ENCODE results near the gene DICER1. TPM values are rescaled to one million over a fixed set of nuclear protein-coding genes. Genes with fewer than 3 reads are reported as not detected.
"Not testable (repeated sequence)": the region's sequence is repeated elsewhere in the genome, so short reads cannot be mapped to it uniquely, and the experiment has no call there.

Gene DICER1
- polyA plus RNA-seq, 4 donors, result 39.7 to 63.0 (median 59.4) TPM

DNA sequence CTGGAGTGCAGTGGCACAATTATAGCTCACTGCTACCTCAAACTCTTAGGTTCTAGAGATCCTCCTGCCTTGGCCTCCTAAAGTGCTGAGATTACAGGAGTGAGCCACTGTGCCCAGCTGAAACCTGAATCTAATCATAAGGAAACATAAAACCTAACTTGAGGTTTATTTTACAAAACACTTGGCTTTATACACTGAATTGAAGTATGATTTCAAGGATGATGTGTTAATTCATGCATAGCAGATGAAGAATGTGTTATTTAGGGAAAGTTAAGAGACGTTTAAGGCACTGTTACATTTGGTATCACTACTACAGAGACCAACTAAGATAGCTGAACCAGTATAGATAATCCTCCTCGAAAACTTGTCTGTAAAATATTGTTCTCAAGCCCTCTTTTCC is 6.4 kb downstream of the DICER1 start:
- DNase-seq (ENCODE audit: low read depth in 4 of 4, low spot score in 3 of 4), result no peak

DNA sequence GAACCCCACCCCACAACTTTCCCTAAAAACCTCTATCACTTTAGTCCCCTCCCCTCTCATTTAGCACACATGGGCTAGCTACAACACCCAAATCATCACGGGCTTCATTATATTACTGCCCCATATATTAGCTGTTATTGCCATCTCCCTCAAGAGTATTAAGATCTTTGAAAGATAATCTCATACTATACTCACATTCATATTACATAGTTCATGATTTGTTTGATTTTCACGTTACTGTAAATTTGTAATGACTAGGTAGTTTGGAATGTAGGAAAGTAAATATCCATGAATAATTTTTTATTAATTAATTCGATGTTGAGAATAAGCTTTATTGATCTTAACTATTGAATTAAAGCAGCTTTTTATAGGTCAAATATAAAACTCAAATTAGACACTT is 7.9 kb downstream of the DICER1 start:
- DNase-seq (ENCODE audit: low read depth in 4 of 4, low spot score in 3 of 4), result no peak

DNA sequence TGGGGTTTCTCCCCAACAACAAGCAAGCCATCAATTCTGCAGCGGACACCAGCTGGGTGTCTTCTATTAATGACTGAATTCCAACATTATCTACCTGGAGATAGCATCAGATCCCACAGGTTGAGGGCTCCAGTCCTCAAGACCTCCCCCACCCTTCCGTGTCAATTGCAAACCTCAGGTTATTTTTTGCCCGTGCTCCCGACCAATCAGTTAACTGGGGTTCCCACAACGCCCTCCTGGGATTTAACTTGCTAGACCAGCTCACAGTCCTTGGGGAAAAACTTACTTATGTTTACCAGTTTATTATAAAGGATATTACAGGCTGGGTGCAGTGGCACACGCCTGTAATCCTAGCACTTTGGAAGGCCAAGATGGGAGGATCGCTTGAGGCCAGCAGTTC is 9.7 kb downstream of the DICER1 start:
- no peak for DNase-seq (ENCODE audit: low read depth in 4 of 4, low spot score in 3 of 4)

DNA sequence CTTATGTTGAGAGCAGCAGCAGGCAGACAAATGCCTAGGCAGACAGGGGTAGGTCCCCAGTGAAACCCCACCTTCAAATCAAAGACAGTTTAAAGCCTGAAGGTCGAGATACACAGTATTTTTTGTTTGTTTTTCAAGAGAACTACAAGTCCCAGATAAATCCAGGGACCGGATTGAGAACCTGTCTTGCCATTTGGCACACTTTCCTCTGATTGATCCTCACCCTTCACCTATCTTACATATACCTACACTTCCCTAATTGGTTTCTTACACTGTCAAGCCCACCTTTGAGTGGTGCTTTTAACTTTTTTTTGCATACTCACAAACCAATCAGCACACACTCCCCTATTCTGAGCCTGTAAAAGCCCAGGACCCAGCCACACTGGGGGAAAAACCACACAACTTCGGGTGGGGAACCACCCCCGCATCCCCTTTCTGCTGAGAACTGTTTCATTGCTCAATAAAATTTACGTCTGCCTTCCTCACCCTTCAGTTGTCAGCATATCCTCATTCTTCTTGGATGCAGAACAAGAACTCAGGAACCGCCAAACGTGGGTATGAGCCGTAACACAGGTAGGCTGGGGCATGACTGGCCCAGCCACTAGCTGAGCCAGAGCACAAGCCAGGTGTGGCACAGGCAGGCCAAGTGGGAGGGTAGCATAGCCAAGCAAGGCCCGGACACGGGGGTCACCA is 11.1 kb downstream of the DICER1 start:
- DNase-seq (ENCODE audit: low read depth in 4 of 4, low spot score in 3 of 4), result no peak

DNA sequence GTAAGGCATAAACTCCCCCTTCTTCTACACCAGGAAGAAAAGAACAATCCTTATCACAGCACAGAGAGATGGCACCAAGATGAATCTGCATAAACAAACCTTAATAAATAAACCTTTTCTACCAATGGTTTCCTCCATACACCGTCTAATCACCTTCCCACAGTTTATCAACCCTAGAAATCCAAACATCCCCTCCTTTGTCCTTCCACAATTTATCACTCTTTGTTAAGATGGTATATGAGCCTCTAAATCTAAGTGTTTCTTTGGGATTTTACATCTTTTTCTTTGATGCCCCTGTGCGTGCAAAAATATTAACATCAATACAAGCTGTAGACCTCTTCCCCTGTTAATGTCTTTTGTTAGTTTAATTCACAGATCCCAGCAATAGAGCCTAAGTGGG is 12.5 kb downstream of the DICER1 start:
- no peak for DNase-seq (ENCODE audit: low read depth in 4 of 4, low spot score in 3 of 4)

DNA sequence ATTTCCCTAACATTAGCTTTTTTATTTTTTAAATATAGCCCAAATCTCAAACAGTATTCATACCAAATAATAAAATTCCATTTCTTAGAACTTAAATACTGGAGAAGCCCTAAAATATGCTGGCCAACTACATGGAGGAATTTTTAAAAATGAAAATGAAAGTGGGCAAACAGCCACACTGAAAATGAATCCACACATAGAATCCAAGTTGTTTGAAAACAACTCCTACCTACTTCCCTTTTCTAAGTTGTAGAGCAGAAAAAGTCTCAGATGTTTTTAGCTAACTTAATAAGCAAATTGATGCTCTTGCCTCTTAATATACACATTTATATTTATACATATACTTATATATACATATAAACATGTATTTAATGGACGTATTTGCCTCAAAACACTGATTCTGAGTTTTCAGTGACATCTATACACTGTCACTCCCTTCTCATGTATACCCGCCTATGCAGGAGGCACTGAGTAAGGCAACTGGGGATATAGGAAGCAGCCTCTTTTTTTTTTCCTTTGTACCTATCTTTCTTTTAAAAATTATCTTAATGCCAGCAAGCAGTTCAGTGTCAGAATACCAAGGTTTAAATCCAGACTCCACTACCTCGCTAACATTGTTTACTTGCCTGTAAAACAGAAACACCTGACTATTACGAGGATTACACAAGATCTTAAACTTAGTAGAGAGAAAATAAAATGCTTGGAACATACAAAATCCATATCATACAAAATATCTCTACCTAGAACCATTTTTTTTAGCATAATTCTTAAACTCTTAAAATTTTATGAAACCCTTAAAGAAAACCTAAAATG is 13.3 kb downstream of the DICER1 start:
- no peak for DNase-seq (ENCODE audit: low read depth in 4 of 4, low spot score in 3 of 4)

DNA sequence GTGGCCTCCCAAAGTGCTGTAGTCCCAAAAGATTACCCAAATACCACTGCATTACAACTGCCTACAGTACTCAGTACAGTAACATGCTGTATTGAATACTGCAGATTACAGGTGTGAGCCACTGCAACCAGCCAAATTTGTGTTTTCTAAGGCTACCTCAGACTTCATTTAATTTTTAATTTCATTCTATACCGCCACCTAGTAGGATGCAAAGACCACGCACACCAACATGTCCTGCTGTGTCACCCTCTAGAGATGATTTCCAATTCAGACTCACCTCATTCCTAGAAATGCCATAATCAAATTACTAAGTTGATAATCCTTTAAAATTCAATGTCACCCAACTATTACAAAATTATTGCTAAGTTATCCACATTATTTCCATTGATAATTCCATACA is 15.1 kb downstream of the DICER1 start:
- DNase-seq (ENCODE audit: low read depth in 4 of 4, low spot score in 3 of 4), result no peak

DNA sequence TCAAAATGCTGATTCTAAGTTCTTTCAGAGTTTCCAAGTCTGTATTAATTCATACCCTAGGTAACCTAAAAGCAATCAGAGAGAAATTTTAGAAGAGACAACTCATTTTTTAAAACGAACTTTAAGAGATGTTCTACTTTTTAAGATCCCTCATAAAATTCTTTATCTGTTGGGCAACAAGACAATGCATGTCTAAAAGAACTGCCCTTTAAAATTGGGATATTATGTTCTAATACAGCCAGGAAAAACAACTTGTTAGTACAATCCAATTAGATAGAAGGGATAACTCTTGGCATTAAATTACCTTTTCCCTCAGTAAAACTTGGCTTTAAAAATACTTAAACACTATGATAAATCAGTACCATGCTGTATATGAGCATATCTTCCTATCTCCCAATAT is 15.6 kb downstream of the DICER1 start:
- DNase-seq (ENCODE audit: low read depth in 4 of 4, low spot score in 3 of 4), result no peak

DNA sequence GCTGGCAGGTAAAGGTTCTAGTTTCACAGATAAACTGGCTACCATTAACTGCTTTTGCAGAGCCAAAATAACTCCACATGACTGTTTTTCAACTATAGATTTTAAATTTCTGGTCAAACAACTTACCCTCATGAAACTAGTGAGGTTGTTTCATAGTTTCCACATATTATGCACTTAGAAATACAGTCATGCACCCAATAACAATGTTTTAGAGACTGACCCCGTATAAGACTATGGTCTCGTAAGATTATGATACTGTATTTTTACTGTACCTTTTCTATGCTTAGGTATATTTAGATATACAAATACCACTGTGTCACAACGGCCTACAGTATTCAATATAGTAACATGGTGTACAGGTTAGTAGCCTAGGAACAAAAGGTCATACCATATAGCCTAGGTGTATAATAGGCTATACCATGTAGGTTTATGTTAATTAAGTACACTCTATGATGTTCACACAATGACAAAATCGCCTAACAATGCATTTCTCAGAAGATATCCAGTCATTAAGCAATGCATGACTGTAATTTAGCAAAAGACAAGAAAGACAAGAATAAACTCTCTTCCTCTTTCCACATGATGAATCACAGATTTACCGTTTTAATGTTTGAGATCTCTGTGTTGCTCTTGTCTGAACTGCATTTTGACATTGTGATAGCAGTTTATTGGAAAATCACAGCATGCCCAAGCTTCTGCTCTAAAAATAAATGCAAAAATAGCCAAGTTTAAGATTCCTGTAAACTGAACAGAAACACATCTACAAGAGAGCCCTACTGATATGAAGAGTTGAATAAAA is 17.1 kb downstream of the DICER1 start:
- no peak for DNase-seq (ENCODE audit: low read depth in 4 of 4, low spot score in 3 of 4)

DNA sequence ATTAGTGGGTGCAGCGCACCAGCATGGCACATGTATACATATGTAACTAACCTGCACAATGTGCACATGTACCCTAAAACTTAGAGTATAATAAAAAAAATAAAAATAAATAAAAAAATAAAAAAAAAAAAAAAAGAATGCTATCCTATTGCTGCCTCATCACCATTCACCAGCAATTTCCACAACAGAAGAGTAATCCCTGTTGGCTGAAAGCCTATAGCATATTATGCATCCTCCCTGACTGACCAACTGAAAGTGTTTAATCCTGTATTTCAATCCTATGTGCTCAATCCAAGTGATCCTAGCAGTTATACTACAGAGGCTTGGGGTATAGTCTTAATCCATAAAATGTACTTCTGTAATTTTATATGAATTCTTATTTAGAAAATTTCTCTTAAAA is 18.5 kb downstream of the DICER1 start:
- DNase-seq (ENCODE audit: low read depth in 4 of 4, low spot score in 3 of 4), result no peak

DNA sequence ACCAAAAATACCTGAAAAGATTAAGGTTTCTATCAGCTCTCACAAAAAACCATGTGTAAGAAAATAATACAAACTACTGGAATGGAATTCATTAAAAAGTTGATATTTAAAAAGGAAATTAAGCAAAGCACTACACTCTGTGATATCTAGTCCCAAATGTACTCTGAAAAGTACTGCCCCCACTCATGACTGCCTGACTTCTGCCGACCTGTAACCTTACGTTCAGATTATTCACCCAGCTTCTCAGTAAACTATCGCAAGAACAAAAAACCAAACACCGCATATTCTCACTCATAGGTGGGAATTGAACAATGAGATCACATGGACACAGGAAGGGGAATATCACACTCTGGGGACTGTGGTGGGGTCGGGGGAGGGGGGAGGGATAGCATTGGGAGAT is 18.9 kb downstream of the DICER1 start:
- DNase-seq (ENCODE audit: low read depth in 4 of 4, low spot score in 3 of 4), result not testable (repeated sequence)

DNA sequence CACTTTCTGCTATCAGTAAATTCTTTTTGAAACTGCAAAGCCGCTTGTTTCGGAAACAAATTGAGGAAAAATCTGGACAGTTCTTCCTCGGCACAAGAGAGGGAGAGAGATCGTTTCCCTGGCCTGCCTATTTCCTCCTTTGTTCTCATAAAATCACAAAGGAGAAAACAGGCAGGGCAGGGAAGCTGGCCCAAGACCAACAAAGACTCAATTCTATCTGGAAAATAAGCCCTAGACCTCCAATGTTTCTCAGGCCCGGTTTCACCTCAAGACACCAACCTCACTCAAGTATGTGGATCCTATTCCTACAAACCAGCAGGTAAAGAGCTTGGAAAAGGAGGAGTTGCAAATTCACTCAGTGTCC is 19.5 kb downstream of the DICER1 start:
- DNase-seq (ENCODE audit: low read depth in 4 of 4, low spot score in 3 of 4), result no peak

DNA sequence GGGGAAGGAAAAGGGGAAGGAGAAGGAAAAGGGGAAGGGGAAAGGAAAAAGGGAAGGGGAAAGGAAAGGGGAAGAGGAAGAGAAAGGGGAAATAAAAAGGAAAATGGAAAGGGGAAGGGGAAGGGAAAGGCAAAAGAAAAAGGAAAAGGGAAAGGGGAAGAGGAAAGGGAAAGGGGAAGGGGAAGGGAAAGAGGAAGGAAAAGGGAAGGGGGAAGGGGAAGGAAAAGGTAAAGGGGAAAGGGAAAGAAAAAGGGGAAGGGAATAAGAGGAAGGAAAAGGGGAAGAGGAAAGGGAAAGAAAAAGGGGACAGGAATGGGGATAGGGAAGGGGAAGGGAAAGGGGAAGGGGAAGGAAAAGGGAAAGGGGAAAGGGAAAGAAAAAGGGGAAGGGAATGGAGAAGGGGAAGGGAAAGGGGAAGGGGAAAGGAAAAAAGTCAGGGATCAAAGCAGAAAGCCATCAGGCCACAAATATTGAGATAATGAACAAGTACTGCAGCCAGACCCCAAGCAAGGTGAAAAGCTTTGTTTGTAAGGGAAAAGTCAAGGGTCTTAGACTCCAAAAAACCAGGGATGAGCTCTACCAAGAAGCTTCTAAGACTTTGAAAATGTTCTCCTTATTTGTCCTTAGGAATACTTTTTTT is 20.0 kb downstream of the DICER1 start:
- no peak for DNase-seq (ENCODE audit: low read depth in 4 of 4, low spot score in 3 of 4)

DNA sequence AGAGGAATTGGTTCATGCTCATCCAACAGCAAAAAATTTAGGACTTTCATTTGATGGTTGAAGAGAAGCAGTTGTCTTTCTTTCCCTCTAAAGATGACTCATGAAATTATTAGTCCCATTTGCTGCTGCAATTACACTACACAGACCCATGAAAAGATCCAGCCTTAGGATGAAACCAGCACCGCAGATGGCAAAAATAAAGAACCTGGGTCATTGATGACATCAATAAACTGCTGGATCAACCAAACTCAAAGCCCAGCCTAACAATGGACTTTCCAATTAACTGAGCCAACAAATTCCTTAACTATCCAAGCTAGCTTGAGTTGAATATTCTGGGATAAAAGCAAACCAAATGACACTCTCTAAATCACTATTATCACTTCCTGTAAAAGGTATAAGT is 20.7 kb downstream of the DICER1 start:
- no peak for DNase-seq (ENCODE audit: low read depth in 4 of 4, low spot score in 3 of 4)

DNA sequence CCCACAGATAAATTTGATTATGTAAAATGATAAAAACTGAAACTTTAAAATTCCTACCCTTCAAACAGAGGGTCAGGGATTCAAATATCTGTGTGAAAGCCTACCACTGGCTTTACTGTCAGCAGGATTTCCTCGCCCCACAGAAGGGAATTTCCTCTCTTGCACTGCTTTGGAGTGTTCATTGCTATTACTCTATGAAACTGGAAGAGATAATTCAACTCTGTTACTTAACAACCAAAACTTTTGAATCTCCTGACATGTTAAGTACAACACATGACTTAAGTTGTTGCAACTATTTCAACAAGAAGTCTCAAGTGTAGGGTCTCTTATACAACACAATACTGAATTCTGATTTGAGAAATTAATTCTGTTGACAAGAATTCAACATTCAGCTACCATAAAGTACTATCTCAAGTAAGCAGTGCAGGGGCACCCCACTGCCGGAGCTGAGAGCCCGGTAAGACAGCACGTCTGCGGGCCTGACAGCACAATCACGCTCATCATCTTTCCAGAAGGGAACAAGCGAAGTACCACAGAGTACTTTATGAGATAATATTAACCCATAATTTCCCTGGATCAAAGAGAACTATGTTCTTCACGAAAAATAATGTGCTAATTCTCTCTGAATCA is 22.9 kb downstream of the DICER1 start:
- DNase-seq (ENCODE audit: low read depth in 4 of 4, low spot score in 3 of 4), result no peak

DNA sequence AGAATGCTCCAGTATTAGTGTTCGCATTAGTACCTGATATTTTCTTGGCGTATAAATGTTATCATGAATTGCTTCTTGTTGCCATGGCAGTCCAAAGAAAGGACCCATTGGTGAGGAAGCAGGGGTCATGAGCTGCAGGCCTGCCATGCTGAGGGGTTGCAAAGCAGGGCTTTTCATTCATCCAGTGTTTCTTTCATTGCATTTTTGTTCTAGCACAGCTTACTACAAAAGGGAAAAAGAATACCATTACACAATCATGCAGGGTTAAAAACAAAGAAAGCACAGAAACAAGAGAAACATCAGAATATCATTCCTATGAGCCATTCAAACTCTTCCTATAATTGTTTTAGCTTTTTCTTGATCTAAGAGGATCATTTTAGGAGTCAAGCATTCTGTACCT is 24.0 kb downstream of the DICER1 start:
- no peak for DNase-seq (ENCODE audit: low read depth in 4 of 4, low spot score in 3 of 4)

DNA sequence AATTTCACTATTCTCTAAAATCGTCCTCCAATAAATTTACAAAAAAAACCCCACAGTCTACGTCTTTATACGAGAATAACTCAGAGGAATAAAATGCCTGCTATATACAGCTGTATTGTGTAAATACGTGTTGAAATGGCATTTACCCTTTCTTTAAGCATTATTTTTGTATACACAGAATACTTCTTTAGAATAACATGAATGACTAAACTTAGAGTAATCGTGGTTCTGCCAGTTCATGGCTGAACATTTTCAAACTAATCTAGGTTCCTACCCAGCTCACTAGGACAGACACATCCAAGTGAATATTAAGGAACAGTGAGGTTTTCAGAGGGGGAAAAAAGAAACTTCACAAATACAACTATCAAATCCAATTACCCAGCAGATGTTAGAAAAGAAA is 24.6 kb downstream of the DICER1 start:
- DNase-seq (ENCODE audit: low read depth in 4 of 4, low spot score in 3 of 4), result no peak

DNA sequence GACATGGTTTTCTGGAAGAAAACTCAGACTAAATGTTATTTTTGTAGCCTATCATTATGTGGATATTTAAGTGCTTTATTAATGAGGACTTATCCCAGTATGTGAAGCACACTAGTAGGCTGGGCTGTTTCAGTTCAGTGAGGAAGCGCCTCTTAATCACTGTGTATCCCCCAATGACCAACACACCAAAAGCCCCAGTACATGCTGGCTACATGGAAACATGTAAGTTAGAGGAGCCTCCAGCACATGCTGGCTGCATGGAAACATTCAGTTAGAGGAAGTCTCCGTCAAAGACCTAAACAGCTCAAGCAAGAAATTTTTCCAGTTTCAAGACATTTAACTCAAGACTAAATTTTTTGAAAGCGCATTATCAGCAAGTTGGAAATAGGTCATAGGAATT is 26.8 kb downstream of the DICER1 start:
- no peak for DNase-seq (ENCODE audit: low read depth in 4 of 4, low spot score in 3 of 4)

DNA sequence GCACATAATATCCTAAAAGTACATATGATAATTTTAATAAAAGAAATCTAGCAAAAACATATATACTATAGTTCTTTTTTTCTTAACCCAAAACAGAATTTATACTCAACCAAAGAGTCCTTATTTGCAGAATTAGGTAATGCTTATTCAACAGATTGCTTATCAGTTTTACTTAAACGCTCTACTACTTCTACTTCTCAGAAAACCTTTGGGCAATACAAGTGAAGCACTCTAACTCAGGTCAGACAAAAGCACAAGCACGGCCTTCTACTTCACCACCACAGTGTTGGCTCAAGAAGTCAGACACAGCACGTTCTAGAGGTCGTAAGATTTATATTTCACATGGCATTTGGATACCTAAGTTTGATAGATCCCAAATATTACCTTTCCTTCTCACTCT is 29.2 kb downstream of the DICER1 start:
- no peak for DNase-seq (ENCODE audit: low read depth in 4 of 4, low spot score in 3 of 4)

DNA sequence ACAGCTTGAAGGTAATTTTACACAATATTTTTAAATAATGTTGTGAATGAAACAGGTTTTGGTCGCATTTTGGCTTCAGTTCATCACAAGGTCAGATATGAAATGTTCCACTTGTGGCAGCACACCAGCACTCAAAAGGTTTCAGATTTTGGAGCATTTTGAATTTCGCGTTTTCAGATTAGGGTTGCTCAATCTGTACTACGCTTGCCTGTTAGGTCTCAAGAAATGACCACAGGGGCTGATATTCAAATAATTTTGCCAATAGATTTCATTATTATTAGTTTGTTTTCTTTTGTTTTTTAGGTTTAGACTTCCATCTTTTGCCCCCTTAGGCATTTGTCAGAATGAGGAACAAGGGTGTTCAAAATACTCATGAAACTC is 29.8 kb downstream of the DICER1 start:
- DNase-seq (ENCODE audit: low read depth in 4 of 4, low spot score in 3 of 4), result no peak
